CD4-positive, alpha-beta T cell treated with Interleukin-15 for 1 hour (primary cell): Measurements from ENCODE around the gene SYNE1.
"Not testable (repeated sequence)": the region's sequence is repeated elsewhere in the genome, so short reads cannot be mapped to it uniquely, and the experiment has no call there.

Experiments used
- DNase-seq: peaks from one replicate; pipeline ENCODE4 v3.0.0-alpha.2; 2020

Gene SYNE1

DNA sequence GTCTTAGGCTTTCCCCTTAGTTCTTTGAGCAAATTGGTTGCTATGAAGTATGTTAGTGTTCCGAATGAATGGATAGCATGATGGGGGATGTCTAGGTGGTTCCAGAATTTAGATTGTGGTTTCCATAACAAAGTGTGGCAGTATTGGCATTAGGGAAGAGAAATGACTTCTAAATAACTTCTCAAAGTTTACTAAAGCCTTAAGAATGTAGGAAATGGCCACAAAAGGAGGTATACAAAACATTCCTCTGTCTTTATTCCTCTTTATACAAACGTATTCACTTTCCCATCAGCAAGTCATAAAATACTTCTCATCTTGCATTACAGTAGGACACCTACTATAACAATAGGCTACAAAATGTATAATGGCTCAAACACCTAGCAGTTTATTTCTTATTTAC is 550.1 kb downstream of the SYNE1 start:
- DNase-seq, result no peak

DNA sequence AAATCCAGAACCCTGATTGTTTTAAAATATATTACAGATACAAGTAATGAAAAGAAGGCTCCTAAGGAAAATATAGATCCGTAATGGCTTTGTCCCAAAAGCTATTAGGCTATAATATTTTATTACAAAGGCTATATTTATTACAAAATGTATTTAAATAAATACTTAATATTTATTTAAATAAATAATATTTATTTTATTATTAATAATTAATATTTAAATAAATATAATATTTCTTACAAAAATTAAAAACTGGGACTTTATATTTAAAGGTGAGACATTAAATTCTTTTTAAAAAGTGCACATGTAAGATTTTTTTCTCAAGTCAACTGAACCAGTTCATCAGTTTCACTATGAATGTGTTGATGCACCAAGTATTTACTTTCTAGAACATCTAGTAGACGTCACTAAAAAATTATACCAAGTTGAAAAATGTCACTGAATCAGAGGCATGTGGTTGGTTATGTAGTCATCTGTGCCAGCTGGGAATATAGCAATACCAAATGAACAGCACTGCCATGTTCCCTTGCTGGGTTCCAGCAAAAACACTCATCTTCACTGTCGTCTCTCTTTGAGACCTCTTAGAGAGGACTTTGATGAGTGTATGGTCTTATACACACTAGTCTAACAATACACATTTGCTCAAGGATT is 550.8 kb downstream of the SYNE1 start:
- no peak for DNase-seq

DNA sequence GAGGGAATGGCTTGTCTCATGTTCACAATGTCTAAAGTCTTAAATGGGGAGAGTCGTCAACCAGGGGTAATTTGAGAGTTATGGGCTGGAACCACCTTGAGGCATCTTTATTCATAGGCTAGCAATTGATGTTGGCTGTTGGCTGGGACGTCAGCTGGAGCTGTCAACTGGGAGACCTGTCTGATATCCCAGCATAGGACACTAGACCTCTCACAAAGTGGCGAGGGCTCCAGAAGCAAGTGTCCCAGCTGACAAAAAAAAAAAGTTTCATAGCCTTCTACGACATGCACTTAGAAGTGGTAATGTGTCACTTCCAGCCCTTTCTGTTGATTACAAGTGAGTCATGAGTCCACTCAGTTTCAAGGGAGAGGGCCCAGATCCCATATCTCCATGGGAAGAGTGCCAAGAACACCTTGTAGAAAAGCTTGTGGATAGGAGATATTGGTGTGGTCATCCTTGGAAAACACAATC is 551.7 kb downstream of the SYNE1 start:
- no peak for DNase-seq

DNA sequence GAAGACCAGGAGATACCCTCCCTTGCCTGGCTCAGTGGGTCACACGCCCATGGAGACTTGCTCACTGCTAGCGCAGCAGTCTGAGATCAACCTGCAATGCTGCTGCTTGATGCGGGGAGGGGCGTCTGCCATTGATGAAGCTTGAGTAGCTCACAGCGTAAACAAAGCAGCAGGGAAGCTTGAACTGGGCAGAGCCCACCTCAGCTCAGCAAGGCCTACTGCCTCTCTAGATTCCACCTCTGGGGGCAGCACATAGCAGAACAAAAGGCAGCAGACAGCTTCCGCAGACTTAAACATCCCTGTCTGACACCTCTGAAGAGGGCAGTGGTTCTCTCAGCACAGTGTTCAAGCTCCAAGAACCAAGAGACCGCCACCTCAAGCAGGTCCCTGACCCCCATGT is 558.4 kb downstream of the SYNE1 start:
- DNase-seq, result no peak

DNA sequence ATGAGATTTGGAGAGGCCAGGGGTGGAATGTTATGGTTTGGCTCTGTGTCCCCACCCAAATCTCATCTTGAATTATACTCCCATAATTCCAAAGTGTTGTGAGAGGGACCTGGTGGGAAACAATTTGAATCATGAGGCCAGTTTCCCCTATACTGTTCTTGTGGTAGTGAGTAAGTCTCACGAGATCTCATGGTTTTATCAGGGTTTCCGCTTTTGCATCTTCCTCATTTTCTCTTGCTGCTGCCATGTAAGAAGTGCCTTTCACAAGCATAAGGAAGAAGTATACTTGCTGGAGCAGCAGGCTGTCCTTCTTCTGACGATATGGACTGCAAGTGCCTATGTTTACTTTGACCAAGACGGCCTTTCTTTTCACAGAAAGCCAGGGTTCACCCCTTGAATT is 559.2 kb downstream of the SYNE1 start:
- DNase-seq, result no peak

DNA sequence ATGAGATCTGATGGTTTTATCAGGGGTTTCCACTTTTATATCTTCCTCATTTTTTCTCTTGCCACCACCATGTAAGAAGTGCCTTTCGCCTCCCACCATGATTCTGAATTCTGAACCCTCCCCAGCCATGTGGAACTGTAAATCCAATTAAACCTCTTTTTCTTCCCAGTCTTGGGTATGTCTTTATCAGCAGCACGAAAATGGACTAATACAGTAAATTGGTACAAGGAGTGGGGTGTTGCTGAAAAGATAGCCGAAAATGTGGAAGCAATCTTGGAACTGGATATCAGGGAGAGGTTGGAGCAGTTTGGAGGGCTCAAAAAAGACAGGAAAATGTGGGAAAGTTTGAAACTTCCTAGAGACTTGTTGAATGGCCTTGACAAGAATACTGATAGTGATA is 560.9 kb downstream of the SYNE1 start:
- DNase-seq, result not testable (repeated sequence)

DNA sequence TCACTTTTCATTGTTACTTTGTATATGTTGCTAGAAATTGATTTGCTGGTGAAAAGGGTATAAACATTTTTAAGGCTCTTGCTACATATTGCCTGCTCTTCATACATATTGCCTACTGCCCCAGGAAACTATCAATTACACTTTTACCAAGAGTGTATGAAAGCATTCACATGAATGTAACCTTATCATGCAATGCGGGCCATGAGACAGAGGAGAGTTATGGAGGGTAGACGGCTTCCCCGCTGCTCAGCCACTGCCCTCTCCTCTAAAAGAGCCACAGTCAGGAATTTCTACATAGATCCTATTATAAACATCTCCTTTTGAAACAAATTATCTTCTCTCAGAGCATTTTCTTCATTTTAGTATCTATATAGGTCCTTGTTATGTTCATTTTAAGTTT is 565.3 kb downstream of the SYNE1 start:
- no peak for DNase-seq
